OCI-LY1 (cell line): ENCODE data around the gene TMEM200B.

Experiments
- EZH2 ChIP-seq: fragments of 200-600 bp; sonication (generic), shearing (Covaris generic); IDR thresholded peaks from 2 replicates; pipeline ENCODE4 v1.8.0; 2017; ENCODE audit warnings: borderline replicate concordance, mixed run types, mild to moderate bottlenecking, antibody characterized with exemption, low read length, moderate library complexity, mixed read lengths
- TF ChIP-seq, protein P1 (sequence below): fragments of 200-600 bp; sonication (generic), shearing (Covaris generic); IDR thresholded peaks from 2 replicates; pipeline ENCODE4 v1.5.1; 2017; ENCODE audit warnings: mild to moderate bottlenecking, antibody characterized with exemption, low read length, moderate library complexity, mixed read lengths

DNA sequence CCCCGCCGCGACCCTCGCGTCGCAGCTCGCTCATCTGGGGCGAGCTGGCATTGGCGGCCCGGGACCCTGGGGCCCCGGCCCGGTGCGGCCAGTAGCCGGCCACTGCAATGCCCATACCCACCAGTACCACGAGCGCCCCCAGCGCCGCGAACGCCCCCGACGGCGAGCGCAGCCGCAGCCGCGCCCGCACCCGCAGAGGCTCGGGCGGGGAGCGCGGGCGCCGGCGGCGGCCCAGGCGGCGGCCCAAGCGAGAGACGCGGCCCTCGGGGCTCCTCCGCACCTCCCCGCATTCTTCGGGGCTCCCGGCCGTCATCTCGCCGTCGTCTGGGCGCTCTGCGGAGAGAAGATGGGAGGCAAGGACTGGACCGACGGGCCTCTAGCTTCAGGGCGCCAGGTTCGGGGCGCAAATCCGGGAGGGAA is 2.2 kb downstream of the TMEM200B start:
- TF ChIP-seq, protein P1, sequence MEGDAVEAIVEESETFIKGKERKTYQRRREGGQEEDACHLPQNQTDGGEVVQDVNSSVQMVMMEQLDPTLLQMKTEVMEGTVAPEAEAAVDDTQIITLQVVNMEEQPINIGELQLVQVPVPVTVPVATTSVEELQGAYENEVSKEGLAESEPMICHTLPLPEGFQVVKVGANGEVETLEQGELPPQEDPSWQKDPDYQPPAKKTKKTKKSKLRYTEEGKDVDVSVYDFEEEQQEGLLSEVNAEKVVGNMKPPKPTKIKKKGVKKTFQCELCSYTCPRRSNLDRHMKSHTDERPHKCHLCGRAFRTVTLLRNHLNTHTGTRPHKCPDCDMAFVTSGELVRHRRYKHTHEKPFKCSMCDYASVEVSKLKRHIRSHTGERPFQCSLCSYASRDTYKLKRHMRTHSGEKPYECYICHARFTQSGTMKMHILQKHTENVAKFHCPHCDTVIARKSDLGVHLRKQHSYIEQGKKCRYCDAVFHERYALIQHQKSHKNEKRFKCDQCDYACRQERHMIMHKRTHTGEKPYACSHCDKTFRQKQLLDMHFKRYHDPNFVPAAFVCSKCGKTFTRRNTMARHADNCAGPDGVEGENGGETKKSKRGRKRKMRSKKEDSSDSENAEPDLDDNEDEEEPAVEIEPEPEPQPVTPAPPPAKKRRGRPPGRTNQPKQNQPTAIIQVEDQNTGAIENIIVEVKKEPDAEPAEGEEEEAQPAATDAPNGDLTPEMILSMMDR = no peak; the same call in 1 of the 2 replicates
- TF ChIP-seq EZH2 = no peak
